Fibroblast of mammary gland (primary cell): Measurements from ENCODE around the gene TRIP13.

ENCODE experiments used
- DNase-seq: peaks from one replicate; pipeline ENCODE4 v3.0.0-alpha.2; 2010; ENCODE audit warnings: low read depth
- H3K4me3 ChIP-seq: 2 replicates; pipeline ENCODE4 v1.5.1; 2011; ENCODE audit warnings: low read depth, mild to moderate bottlenecking, low read length, moderate library complexity; ENCODE audit not compliant: control insufficient read depth
- CTCF ChIP-seq: conservative IDR thresholded peaks from 2 replicates; pipeline ENCODE4 v1.5.1; 2011; ENCODE audit warnings: low read depth, low read length, inconsistent platforms; ENCODE audit not compliant: control insufficient read depth, insufficient read depth

TRIP13 gene

DNA sequence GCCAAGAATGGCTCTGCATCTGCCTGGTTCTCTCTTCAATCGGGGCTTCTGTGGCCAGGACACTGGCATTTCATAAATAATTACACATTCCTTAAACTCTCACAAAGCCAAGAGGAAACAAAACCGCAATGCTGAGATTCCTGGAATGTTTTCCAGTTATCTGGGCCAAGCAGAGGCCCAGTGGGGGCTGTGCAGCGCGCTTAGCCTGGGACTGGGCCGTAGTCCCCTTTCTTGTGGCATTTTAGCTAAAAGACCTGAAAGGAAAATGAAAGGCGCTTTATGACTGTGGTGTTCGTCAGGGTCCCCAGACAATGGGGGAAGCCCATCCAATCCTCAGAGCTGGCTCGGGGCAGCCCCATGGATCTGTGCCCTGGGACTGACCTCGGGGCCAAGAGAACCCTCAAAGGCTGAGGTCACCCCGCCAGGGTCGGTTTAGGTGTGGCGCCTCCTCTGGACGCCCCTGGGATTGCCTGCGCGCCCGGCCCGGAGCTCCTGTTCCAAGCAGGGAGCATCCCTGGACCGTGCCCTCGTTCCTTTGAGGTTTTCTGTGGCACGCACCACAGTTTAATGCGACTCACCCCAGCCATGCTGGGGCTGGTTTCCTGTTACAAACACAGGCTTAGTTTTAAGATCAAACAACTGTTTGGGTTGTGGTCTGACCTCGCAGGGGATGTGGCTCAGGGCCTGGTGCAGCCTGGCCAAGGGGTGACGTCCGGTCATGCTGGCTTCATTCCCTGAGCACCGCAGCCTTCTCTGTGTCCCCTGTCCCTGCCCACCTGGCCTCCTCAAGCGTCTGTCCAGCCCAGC, 64.5 kb downstream of the TRIP13 start:
- TF ChIP-seq CTCF: peak; percentile 30
- no peak overlapping the region for H3K4me3 ChIP-seq
- peak; percentile 86 for DNase-seq

DNA sequence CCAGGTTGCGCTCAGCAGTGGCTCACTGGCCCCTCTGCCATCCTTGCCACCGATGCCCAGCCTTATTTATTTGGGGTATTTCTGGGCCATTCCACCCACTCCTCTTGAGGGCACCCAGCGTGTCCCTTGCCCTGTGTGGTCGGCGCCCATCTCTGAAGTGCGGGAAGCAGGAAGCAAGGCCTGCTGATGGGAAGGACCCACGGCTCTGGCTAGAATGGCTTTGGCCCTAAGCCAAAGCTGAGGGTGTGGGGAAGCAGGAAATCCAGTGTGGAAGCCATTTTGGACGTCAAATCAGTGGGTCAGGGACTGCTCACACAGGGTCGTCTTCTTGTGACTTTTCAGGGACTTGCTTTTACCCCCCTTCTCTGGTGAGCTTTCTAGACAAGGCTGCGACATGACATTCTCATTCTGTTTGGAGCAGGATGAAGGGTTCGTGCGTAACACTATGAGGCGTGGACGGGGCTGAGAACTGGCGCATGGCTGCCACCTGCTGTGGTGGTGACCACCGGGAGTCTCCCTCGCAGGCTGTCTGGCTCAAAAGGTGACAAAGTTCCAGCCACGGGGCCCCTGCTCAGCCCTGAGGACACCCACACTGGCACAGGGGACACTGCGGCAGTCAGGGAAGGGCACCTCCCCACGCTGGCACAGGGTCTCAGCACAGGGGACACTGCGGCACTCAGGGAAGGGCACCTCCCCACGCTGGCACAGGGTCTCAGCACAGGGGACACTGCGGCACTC, 65.2 kb downstream of the TRIP13 start:
- no peak overlapping the region for H3K4me3 ChIP-seq
- DNase-seq: no peak

GRCh38 chr5:958701-959571, 66.3 kb downstream of the TRIP13 start:
- H3K4me3 ChIP-seq: no peak overlapping the region
- DNase-seq: peak; percentile 98
- no peak for TF ChIP-seq CTCF

More for the DNA sequence above, 65.2 kb downstream of the TRIP13 start:
- TF ChIP-seq CTCF: no peak

DNA sequence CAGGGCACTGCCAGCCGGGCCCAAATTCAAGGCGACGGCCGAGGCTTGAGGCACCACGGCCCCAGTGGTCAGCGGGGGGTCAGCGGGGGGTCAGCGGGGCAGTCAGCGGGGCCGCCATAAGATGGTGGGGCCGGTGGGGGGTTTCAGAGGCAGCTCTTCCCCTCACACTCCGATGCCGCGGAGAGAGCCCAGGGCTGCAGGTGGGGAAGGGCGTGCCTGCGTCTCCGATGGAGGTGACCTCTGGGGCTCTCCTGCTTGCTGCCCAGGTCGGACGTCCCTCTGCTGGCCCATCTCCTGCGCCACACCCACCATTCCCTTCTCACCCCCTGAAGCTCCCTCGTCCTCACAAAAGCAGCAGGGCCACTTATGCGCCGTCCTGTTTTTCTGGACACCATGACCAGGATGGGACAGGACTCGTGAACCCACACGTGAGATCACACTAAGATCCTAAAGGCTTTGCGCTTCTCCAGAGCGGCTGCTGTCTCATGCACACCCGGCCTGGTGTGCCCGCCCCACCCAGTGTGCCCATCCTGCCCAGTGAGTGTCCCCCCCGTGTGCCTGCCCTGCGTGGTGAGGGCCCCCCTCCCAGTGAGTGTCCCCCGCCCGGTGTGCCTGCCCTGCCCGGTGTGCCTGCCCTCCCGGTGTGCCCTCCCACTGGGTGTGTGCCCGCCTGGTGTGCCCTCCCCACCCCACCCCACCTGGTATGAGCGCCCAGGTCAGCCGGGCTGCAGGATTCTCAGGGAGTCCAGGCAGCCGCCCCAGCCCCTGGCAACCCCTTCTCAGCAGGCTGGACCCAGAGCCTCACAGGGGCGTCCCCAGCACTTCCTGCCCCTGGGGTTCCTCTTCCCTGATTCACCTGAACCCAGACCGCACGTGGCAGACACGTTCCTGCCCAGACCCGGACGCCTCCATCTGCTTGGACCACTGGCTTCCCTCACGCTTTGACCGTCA, 67.2 kb downstream of the TRIP13 start:
- no peak for DNase-seq
- no peak for TF ChIP-seq CTCF
- no peak overlapping the region for H3K4me3 ChIP-seq

GRCh38 chr5:960551-960950, 67.9 kb downstream of the TRIP13 start:
- H3K4me3 ChIP-seq: no peak overlapping the region
- DNase-seq: no peak
- TF ChIP-seq CTCF: no peak
